K562 (cell line): ENCODE results near the gene LRRC49. TPM values are rescaled to one million over a fixed set of nuclear protein-coding genes. Genes with fewer than 3 reads are reported as not detected.

Source experiments
- KAT8 ChIP-seq: fragments of 450-650 bp; IDR thresholded peaks from 2 replicates; pipeline ENCODE4 v1.6.1; 2016; ENCODE audit warnings: low read depth, mild to moderate bottlenecking
- MIER1 ChIP-seq: fragments of 450-650 bp; IDR thresholded peaks from 2 replicates; pipeline ENCODE4 v1.6.1; 2016; ENCODE audit warnings: antibody characterized with exemption, mild to moderate bottlenecking, low read depth
- POLR2B ChIP-seq: fragments of 450-650 bp; IDR thresholded peaks from 2 replicates; pipeline ENCODE4 v1.6.1; 2018; ENCODE audit warnings: low read depth; ENCODE audit not compliant: partially characterized antibody
- RERE ChIP-seq: sonication (generic); formaldehyde crosslinking; IDR thresholded peaks from 2 replicates; pipeline ENCODE4 v1.8.0; 2023; ENCODE audit warnings: missing genetic modification reagents, mild to moderate bottlenecking, borderline replicate concordance
- SREBF2 ChIP-seq: sonication (generic); formaldehyde crosslinking; IDR thresholded peaks from 2 replicates; pipeline ENCODE4 v1.4.0; 2020; ENCODE audit warnings: mild to moderate bottlenecking, missing genetic modification reagents
- YBX1 ChIP-seq: fragments of 450-650 bp; IDR thresholded peaks from 2 replicates; pipeline ENCODE4 v1.7.1; 2016; ENCODE audit warnings: mild to moderate bottlenecking
- ZNF263 ChIP-seq: sonication (generic); formaldehyde crosslinking; IDR thresholded peaks from 2 replicates; pipeline ENCODE4 v1.8.0; 2022; ENCODE audit warnings: mild to moderate bottlenecking, missing genetic modification reagents, borderline replicate concordance
- ZNF717 ChIP-seq: fragments of 250-450 bp; sonication (Bioruptor Pico); IDR thresholded peaks from 2 replicates; pipeline ENCODE4 v1.5.0; 2021
- polyA plus RNA-seq, 8 experiments: library from polyadenylated mRNA; depleted of rRNA in 4 of 8; stranded (reverse) in 5 of 8; unstranded in 3 of 8; fragments of >200 nt; fragmentation: Nextera tagmentation in 2 of 8; fragmentation: Illumina TruSeq in 1 of 8; extraction: Ambion mirVana in 2 of 8; extraction: Trizol in 1 of 8; gene quantifications; 2 replicates each; pipeline versions ENCODE4 v1.2.1 to v1.2.3, GENCODE V29; 2011 to 2014; ENCODE audit warnings: inconsistent platforms in 1 of 8, missing spikeins in 1 of 8
- total RNA-seq, 7 experiments: library from RNA; depleted of rRNA in 6 of 7; stranded (reverse); fragments of >200 nt in 6 of 7; fragmentation: Illumina TruSeq in 2 of 7; extraction: Trizol in 2 of 7; gene quantifications; 2 replicates each; pipeline versions ENCODE4 v1.2.1 to v1.2.3, GENCODE V29; 2011 to 2021; ENCODE audit warnings: low replicate concordance in 1 of 7
- TF ChIP-seq, protein P1 (sequence below): fragments of 450-650 bp; IDR thresholded peaks from 2 replicates; pipeline ENCODE4 v1.6.1; 2016; ENCODE audit warnings: mild to moderate bottlenecking, moderate library complexity

Gene LRRC49
- total and polyA plus RNA-seq, 9 of the 15 experiments (the other 6 are each of a cell fraction or from before 2014, with no cell fraction given) = 0.32 TPM; not detected in 8

DNA sequence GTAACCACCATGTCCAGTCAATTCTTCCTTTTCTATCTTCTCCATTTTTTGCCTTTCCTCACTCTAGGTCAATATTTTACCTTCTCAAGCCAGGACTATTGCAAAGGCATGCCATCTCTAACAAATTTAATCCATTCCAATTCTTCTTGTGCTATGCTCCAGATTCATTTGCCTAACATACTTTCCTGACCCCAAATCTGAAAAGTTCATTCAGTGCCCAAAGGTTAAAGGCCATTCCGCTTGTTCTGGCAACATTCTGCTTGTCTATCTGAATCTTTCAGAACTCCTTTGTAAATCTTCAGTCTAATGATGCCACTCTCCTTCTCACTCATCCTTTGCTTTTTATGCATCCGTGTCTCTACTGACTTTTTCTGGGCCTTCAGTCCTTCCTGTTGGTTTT is 15.9 kb upstream of the LRRC49 start (continued):
- TF ChIP-seq, protein P1, sequence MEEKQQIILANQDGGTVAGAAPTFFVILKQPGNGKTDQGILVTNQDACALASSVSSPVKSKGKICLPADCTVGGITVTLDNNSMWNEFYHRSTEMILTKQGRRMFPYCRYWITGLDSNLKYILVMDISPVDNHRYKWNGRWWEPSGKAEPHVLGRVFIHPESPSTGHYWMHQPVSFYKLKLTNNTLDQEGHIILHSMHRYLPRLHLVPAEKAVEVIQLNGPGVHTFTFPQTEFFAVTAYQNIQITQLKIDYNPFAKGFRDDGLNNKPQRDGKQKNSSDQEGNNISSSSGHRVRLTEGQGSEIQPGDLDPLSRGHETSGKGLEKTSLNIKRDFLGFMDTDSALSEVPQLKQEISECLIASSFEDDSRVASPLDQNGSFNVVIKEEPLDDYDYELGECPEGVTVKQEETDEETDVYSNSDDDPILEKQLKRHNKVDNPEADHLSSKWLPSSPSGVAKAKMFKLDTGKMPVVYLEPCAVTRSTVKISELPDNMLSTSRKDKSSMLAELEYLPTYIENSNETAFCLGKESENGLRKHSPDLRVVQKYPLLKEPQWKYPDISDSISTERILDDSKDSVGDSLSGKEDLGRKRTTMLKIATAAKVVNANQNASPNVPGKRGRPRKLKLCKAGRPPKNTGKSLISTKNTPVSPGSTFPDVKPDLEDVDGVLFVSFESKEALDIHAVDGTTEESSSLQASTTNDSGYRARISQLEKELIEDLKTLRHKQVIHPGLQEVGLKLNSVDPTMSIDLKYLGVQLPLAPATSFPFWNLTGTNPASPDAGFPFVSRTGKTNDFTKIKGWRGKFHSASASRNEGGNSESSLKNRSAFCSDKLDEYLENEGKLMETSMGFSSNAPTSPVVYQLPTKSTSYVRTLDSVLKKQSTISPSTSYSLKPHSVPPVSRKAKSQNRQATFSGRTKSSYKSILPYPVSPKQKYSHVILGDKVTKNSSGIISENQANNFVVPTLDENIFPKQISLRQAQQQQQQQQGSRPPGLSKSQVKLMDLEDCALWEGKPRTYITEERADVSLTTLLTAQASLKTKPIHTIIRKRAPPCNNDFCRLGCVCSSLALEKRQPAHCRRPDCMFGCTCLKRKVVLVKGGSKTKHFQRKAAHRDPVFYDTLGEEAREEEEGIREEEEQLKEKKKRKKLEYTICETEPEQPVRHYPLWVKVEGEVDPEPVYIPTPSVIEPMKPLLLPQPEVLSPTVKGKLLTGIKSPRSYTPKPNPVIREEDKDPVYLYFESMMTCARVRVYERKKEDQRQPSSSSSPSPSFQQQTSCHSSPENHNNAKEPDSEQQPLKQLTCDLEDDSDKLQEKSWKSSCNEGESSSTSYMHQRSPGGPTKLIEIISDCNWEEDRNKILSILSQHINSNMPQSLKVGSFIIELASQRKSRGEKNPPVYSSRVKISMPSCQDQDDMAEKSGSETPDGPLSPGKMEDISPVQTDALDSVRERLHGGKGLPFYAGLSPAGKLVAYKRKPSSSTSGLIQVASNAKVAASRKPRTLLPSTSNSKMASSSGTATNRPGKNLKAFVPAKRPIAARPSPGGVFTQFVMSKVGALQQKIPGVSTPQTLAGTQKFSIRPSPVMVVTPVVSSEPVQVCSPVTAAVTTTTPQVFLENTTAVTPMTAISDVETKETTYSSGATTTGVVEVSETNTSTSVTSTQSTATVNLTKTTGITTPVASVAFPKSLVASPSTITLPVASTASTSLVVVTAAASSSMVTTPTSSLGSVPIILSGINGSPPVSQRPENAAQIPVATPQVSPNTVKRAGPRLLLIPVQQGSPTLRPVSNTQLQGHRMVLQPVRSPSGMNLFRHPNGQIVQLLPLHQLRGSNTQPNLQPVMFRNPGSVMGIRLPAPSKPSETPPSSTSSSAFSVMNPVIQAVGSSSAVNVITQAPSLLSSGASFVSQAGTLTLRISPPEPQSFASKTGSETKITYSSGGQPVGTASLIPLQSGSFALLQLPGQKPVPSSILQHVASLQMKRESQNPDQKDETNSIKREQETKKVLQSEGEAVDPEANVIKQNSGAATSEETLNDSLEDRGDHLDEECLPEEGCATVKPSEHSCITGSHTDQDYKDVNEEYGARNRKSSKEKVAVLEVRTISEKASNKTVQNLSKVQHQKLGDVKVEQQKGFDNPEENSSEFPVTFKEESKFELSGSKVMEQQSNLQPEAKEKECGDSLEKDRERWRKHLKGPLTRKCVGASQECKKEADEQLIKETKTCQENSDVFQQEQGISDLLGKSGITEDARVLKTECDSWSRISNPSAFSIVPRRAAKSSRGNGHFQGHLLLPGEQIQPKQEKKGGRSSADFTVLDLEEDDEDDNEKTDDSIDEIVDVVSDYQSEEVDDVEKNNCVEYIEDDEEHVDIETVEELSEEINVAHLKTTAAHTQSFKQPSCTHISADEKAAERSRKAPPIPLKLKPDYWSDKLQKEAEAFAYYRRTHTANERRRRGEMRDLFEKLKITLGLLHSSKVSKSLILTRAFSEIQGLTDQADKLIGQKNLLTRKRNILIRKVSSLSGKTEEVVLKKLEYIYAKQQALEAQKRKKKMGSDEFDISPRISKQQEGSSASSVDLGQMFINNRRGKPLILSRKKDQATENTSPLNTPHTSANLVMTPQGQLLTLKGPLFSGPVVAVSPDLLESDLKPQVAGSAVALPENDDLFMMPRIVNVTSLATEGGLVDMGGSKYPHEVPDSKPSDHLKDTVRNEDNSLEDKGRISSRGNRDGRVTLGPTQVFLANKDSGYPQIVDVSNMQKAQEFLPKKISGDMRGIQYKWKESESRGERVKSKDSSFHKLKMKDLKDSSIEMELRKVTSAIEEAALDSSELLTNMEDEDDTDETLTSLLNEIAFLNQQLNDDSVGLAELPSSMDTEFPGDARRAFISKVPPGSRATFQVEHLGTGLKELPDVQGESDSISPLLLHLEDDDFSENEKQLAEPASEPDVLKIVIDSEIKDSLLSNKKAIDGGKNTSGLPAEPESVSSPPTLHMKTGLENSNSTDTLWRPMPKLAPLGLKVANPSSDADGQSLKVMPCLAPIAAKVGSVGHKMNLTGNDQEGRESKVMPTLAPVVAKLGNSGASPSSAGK = no peak
- TF ChIP-seq MIER1 (no peak), SREBF2 (CRISPR knock-in tag) (no peak), YBX1 (no peak), RERE (CRISPR knock-in tag) (no peak), ZNF717 (CRISPR knock-in tag) (no peak), POLR2B (no peak), KAT8 (no peak), ZNF263 (no peak)
